Fibroblast of lung (primary cell): Measurements from ENCODE around the gene POU4F1. TPM values are rescaled to one million over a fixed set of nuclear protein-coding genes. Genes with fewer than 3 reads are reported as not detected.
A peak's percentile ranks its signal among the peaks of the same experiment; 100 is the strongest.
"Not testable (repeated sequence)": the region's sequence is repeated elsewhere in the genome, so short reads cannot be mapped to it uniquely, and the experiment has no call there.

Experiments
- DNase-seq, 2 donors: peaks; one replicate each; pipeline versions ENCODE4 v3.0.0 to v3.0.0-alpha.2; 2010; ENCODE audit warnings: low read depth in 2 of 2
- H2AFZ ChIP-seq: 2 replicates; pipeline ENCODE4 v1.5.1; 2012; ENCODE audit warnings: low read length, control low read depth, inconsistent platforms
- H3K27ac ChIP-seq: 2 replicates; pipeline ENCODE4 v1.5.1; 2011; ENCODE audit warnings: low read length, control low read depth; ENCODE audit not compliant: insufficient read depth
- H3K27me3 ChIP-seq: 2 replicates; pipeline ENCODE4 v1.5.1; 2011; ENCODE audit warnings: mild to moderate bottlenecking, low read length; ENCODE audit not compliant: control insufficient read depth, insufficient read depth
- H3K36me3 ChIP-seq: 2 replicates; pipeline ENCODE4 v1.5.1; 2011; ENCODE audit warnings: low read length; ENCODE audit not compliant: control insufficient read depth, insufficient read depth
- H3K4me1 ChIP-seq: 2 replicates; pipeline ENCODE4 v1.5.1; 2011; ENCODE audit warnings: low read length; ENCODE audit not compliant: control insufficient read depth, insufficient read depth; ENCODE audit errors: extremely low read depth
- H3K4me2 ChIP-seq: 2 replicates; pipeline ENCODE4 v1.5.1; 2011; ENCODE audit warnings: low read length, control low read depth; ENCODE audit not compliant: insufficient read depth; ENCODE audit errors: extremely low read depth
- H3K4me3 ChIP-seq, 4 experiments: fragments of 200-600 bp in 1 of 4; sonication (generic) in 1 of 4; replicated peaks in 1 of 4; 2 replicates each; pipeline ENCODE4 v1.5.1; 2011 to 2016; ENCODE audit warnings: low read length in 4 of 4, low read depth in 3 of 4, mild to moderate bottlenecking in 3 of 4, control low read depth in 2 of 4, inconsistent platforms in 1 of 4, mixed read lengths in 1 of 4; ENCODE audit not compliant: insufficient read depth in 1 of 4; ENCODE audit errors: control extremely low read depth in 1 of 4
- H3K79me2 ChIP-seq: 2 replicates; pipeline ENCODE4 v1.5.1; 2012; ENCODE audit warnings: mild to moderate bottlenecking, low read length, inconsistent platforms; ENCODE audit not compliant: control insufficient read depth, insufficient read depth
- H3K9ac ChIP-seq: 2 replicates; pipeline ENCODE4 v1.5.1; 2011; ENCODE audit warnings: mild to moderate bottlenecking, low read length, control low read depth; ENCODE audit not compliant: insufficient read depth
- H3K9me3 ChIP-seq: 2 replicates; pipeline ENCODE4 v1.5.1; 2012; ENCODE audit warnings: low read depth, low read length; ENCODE audit not compliant: control insufficient read depth, insufficient read depth
- H4K20me1 ChIP-seq: 2 replicates; pipeline ENCODE4 v1.5.1; 2011; ENCODE audit warnings: low read length; ENCODE audit not compliant: control insufficient read depth, insufficient read depth; ENCODE audit errors: extremely low read depth
- CTCF ChIP-seq, 2 donors: IDR thresholded peaks in 1 of 2; conservative IDR thresholded peaks in 1 of 2; 1 replicate in 1 of 2; 2 replicates in 1 of 2; pipeline ENCODE4 v1.5.1; 2011 to 2012; ENCODE audit warnings: low read length in 2 of 2, control low read depth in 1 of 2, inconsistent platforms in 1 of 2, low read depth in 1 of 2, mild to moderate bottlenecking in 1 of 2
- EZH2 ChIP-seq: IDR thresholded peaks from 2 replicates; pipeline ENCODE4 v1.5.1; 2012; ENCODE audit warnings: low read length, control low read depth, mild to moderate bottlenecking; ENCODE audit errors: missing control alignments
- polyA plus RNA-seq, 2 donors: library from polyadenylated mRNA; depleted of rRNA in 1 of 2; stranded (reverse) in 1 of 2; unstranded in 1 of 2; fragments of >200 nt; gene quantifications; 2 replicates each; pipeline ENCODE4 v1.2.1, GENCODE V29; 2011 to 2012; ENCODE audit warnings: missing spikeins in 1 of 2
- total RNA-seq: library from RNA; depleted of rRNA; stranded (reverse); fragments of >200 nt; gene quantifications from 2 replicates; pipeline ENCODE4 v1.2.1, GENCODE V29; 2014

Gene POU4F1
- total and polyA plus RNA-seq, 2 donors (not counting 1 experiment from before 2014, with no cell fraction given) = not detected

- H3K4me1 ChIP-seq = no peaks in the 10 kb centered on the region
- DNase-seq = no peak
Measured at GRCh38 chr13:78649997-78650716, 46.8 kb upstream of the POU4F1 start.

GRCh38 chr13:78647109-78647678, 43.8 kb upstream of the POU4F1 start:
- H4K20me1 ChIP-seq, DNase-seq, H3K36me3 ChIP-seq: not testable (repeated sequence)

More at GRCh38 chr13:78649997-78650716, 46.8 kb upstream of the POU4F1 start:
- Histone ChIP-seq H3K27ac (no peak overlapping the region), H3K79me2 (peaks cover 62% of the 10 kb centered on the region), H3K36me3 (no peaks in the 10 kb centered on the region), H3K27me3 (no peaks in the 10 kb centered on the region), H2AFZ (no peak overlapping the region), H3K9ac (no peak overlapping the region), H3K4me2 (no peak overlapping the region), H4K20me1 (no peaks in the 10 kb centered on the region), H3K9me3 (no peaks in the 10 kb centered on the region), H3K4me3 (no peak overlapping the region)
- TF ChIP-seq CTCF (conservative IDR thresholded peaks at IDR 0.05 in 1 of 2, IDR thresholded peaks at IDR 0.05 in 1 of 2; ENCODE audit: low read depth in 1 of 2, low read length in 2 of 2) = no peak
- TF ChIP-seq EZH2 = no peak

GRCh38 chr13:78638216-78638615, 34.9 kb upstream of the POU4F1 start:
- H3K27ac ChIP-seq = no peak overlapping the region
- no peaks in the 10 kb centered on the region for H3K36me3 ChIP-seq
- H3K4me1 ChIP-seq = no peaks in the 10 kb centered on the region
- no peak overlapping the region for H3K9ac ChIP-seq
- TF ChIP-seq CTCF (conservative IDR thresholded peaks at IDR 0.05 in 1 of 2, IDR thresholded peaks at IDR 0.05 in 1 of 2; ENCODE audit: low read depth in 1 of 2, low read length in 2 of 2) (no peak), EZH2 (no peak)
- no peak overlapping the region for H3K4me2 ChIP-seq
- no peaks in the 10 kb centered on the region for H3K27me3 ChIP-seq
- H3K79me2 ChIP-seq = no peaks in the 10 kb centered on the region
- DNase-seq = peak in 1 of 2 donors; percentile 6
- H3K9me3 ChIP-seq = no peaks in the 10 kb centered on the region
- no peak overlapping the region for H3K4me3 ChIP-seq
- no peak overlapping the region for H2AFZ ChIP-seq
- no peaks in the 10 kb centered on the region for H4K20me1 ChIP-seq

More at GRCh38 chr13:78647109-78647678, 43.8 kb upstream of the POU4F1 start:
- H3K4me2 ChIP-seq, H3K9me3 ChIP-seq, H2AFZ ChIP-seq, H3K27ac ChIP-seq, H3K9ac ChIP-seq, H3K27me3 ChIP-seq, H3K4me1 ChIP-seq, H3K4me3 ChIP-seq: not testable (repeated sequence)
- H3K79me2 ChIP-seq = peaks cover 39% of the 10 kb centered on the region
